GM13977 (cell line): ENCODE data around the gene GUCY1A2.
"Not testable (repeated sequence)": the region's sequence is repeated elsewhere in the genome, so short reads cannot be mapped to it uniquely, and the experiment has no call there.

Experiments used
- DNase-seq: peaks from one replicate; pipeline ENCODE4 v3.0.0; 2012; ENCODE audit warnings: low spot score
- in situ Hi-C: fragments of 300-500 bp; cut with MboI; formaldehyde crosslinking; loops from one replicate; pipeline ENCODE4 v1.12.0; 2022; ENCODE audit warnings: low sequenced_read_pairs, low pct_unique_long_range_greater_than_20kb, mixed read lengths, inconsistent platforms; ENCODE audit not compliant: unreplicated experiment
- TF ChIP-seq, protein P1 (sequence below): IDR thresholded peaks from 2 replicates; pipeline ENCODE4 v1.5.1; 2012; ENCODE audit warnings: mild to moderate bottlenecking, control low read depth; ENCODE audit not compliant: insufficient read depth; ENCODE audit errors: extremely low read depth, missing control alignments

Gene GUCY1A2

DNA sequence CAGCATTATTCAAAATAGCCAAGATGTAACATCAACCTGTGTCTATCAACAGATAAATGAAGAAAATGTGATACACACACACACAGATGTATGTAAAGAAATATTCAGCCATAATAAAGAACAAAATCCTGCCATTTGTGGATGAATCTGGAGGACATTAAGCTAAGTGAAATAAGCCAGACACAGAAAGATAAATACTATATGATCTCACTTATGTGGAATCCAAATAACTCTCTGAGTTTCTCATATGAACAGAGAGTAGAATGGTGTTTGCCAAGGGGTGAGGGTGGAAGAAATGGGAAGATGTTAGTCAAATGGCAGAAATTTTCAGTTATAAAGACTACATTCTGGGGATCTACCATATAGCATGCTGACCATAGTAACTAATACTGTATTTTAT, 224.2 kb downstream of the GUCY1A2 start:
- no peak for DNase-seq
- TF ChIP-seq, protein P1, sequence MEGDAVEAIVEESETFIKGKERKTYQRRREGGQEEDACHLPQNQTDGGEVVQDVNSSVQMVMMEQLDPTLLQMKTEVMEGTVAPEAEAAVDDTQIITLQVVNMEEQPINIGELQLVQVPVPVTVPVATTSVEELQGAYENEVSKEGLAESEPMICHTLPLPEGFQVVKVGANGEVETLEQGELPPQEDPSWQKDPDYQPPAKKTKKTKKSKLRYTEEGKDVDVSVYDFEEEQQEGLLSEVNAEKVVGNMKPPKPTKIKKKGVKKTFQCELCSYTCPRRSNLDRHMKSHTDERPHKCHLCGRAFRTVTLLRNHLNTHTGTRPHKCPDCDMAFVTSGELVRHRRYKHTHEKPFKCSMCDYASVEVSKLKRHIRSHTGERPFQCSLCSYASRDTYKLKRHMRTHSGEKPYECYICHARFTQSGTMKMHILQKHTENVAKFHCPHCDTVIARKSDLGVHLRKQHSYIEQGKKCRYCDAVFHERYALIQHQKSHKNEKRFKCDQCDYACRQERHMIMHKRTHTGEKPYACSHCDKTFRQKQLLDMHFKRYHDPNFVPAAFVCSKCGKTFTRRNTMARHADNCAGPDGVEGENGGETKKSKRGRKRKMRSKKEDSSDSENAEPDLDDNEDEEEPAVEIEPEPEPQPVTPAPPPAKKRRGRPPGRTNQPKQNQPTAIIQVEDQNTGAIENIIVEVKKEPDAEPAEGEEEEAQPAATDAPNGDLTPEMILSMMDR, result no peak
- in situ Hi-C loops, result no loop called here

DNA sequence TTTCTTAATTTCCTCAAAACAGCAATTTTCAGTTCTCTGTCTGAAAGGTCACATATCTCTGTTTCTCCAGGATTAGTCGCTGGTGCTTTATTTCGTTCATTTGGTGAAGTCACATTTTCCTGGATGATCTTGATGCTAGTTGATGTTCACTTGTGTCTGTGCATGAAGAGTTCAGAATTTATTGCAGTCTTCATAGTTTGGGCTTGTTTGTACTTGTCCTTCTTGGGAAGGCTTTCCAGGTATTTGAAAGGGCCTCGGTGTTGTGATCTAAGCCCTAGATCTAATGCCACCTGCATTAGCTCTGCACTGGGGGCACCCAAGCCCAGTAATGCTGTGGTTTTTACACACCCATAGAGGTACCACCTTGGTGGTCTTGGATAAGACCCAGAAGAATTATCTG, 228.9 kb downstream of the GUCY1A2 start:
- TF ChIP-seq, protein P1, result no peak
- in situ Hi-C loops, result no loop called here
- DNase-seq, result no peak

DNA sequence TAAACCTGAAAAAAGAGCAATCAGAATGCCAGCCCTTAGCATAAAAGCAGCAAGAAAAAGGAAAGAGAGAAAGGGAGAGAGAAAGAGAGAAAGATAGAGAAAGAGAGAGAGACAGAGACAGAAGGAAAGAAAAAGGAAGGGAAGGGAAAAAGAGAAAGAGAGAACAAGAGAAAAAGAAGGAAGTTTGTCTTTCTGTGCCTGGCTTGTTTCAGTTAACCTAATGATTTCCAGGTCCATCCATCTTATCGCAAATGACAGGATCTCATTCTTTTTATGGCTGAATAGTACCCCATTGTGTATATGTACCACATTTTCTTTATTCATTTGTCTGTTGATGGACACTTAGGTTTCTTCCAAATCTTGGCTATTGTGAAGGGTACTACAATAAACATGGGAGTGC, 230.8 kb downstream of the GUCY1A2 start:
- DNase-seq, result no peak
- in situ Hi-C loops, result no loop called here
- TF ChIP-seq, protein P1, result no peak

DNA sequence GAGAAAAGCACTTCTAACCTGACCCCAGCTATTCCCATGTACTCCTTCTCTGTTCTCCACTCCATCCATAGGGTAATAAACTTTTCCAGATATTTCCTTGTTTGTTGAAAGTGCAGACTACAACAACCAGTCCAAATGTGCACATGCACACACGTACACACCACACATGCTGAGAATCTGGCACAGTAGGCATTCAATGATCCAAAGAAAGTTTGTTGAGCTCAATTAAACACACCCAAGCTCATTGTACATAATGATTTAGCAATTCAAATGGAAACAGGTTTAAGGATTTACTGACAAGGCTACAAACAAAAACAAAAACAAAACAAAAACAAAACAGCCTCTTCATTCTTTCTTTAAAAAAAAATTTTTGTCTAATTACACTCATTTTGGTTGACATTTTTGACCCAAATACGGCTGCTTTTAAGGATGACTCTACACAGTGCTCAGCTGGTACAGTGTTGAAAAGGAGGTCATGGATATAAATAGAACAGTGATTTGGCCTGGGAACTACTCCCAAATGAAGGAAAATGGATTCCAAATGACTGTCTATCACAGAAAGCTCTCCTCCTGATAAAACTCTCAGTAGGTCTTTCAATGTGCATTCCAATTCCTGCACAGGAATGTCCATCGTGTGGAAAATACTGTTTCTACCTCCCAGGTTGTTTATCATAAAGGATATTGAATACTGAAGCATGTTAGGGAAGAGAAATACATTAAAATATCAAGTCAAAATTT, 232.2 kb downstream of the GUCY1A2 start:
- DNase-seq, result no peak

DNA sequence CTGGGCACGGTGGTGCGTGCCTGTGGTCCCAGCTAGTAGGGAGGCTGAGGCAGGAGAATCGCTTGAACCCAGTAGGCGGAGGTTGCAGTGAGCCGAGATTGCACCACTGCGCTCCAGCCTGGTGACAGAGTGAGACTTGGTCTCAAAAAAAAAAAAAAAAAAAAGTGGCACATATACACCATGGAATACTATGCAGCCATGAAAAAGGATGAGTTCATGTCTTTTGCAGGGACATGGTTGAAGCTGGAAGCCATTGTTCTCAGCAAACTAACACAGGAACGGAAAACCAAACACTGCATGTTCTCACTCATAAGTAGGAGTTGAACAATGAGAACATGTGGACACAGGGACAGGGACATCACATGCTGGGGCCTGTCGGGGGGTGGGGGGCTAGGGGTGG, 241.0 kb downstream of the GUCY1A2 start:
- DNase-seq, in situ Hi-C loops: not testable (repeated sequence)

More for the DNA sequence above, 232.2 kb downstream of the GUCY1A2 start:
- in situ Hi-C loops, result no loop called here
- TF ChIP-seq, protein P1, result no peak

DNA sequence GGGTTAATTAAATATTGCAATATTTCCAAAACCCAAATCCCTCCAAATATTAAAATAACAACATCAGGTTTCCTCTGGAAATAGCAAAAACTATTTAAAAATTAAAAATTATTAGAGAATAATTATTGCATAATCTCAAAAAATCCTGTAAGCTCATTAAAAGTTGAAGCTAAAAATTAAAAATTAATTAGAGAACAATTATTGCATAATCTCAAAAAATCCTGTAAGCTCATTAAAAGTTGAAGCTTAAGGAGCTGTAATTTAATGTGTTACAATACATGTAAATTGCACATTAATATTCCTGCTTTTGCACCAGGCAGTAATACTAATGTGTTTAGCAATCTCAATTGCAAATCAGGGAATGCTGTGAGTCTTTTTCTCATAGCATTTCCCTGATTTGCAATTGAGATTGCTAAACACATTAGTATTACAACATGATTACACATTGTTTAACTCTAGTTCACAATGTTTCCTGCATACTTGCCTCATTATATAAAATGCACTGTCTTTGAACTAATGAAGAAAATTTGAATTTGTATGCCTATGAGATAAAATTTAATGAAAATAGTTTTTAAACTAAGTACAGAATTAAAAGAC, 247.7 kb downstream of the GUCY1A2 start:
- in situ Hi-C loops, result no loop called here
- DNase-seq, result no peak

More for the DNA sequence above, 247.7 kb downstream of the GUCY1A2 start:
- TF ChIP-seq, protein P1, result no peak
